Hepatocyte (in vitro differentiated cells): ENCODE results near the gene SLC52A1. TPM values are rescaled to one million over a fixed set of nuclear protein-coding genes. Genes with fewer than 3 reads are reported as not detected.

Experiments used
- DNase-seq: peaks from one replicate; pipeline ENCODE4 v3.0.0-alpha.2; 2016; ENCODE audit warnings: low spot score
- H2AFZ ChIP-seq: fragments of 200-600 bp; sonication (generic); 2 replicates; pipeline ENCODE4 v1.6.0; 2016; ENCODE audit warnings: antibody characterized with exemption, mild to moderate bottlenecking
- H3K27ac ChIP-seq: fragments of 200-600 bp; sonication (generic); 2 replicates; pipeline ENCODE4 v1.5.1; 2016; ENCODE audit warnings: mild to moderate bottlenecking
- H3K27me3 ChIP-seq: fragments of 200-600 bp; sonication (generic); 2 replicates; pipeline ENCODE4 v1.6.1; 2016
- H3K36me3 ChIP-seq: fragments of 200-600 bp; sonication (generic); replicated peaks from 2 replicates; pipeline ENCODE4 v1.5.1; 2016; ENCODE audit warnings: low read depth; ENCODE audit not compliant: insufficient read depth
- H3K4me1 ChIP-seq: fragments of 200-600 bp; sonication (generic); 2 replicates; pipeline ENCODE4 v1.5.1; 2016; ENCODE audit warnings: mild to moderate bottlenecking, moderate library complexity; ENCODE audit not compliant: insufficient read depth
- H3K4me2 ChIP-seq: fragments of 200-600 bp; sonication (generic); 2 replicates; pipeline ENCODE4 v1.6.0; 2016
- H3K4me3 ChIP-seq: fragments of 200-600 bp; sonication (generic); 2 replicates; pipeline ENCODE4 v1.5.1; 2016; ENCODE audit warnings: mild to moderate bottlenecking
- H3K79me2 ChIP-seq: fragments of 200-600 bp; sonication (generic); 2 replicates; pipeline ENCODE4 v1.6.0; 2017; ENCODE audit warnings: mild to moderate bottlenecking
- H3K9me2 ChIP-seq: fragments of 200-600 bp; sonication (generic); replicated peaks from 2 replicates; pipeline ENCODE4 v1.6.0; 2017; ENCODE audit warnings: mild to moderate bottlenecking; ENCODE audit not compliant: insufficient read depth
- H3K9me3 ChIP-seq: fragments of 200-600 bp; sonication (generic); 2 replicates; pipeline ENCODE4 v1.5.1; 2016; ENCODE audit warnings: low read depth, mild to moderate bottlenecking
- H4K20me1 ChIP-seq: fragments of 200-600 bp; sonication (generic); 2 replicates; pipeline ENCODE4 v1.6.0; 2016; ENCODE audit warnings: mild to moderate bottlenecking; ENCODE audit not compliant: insufficient read depth, poor library complexity, severe bottlenecking
- EZH2 ChIP-seq: fragments of 200-600 bp; sonication (generic); IDR thresholded peaks from 2 replicates; pipeline ENCODE4 v1.6.1; 2016; ENCODE audit warnings: antibody characterized with exemption, mild to moderate bottlenecking, borderline replicate concordance
- EZH2phosphoT487 ChIP-seq: fragments of 200-600 bp; sonication (generic); IDR thresholded peaks from one replicate; pipeline ENCODE4 v1.6.1; 2018; ENCODE audit warnings: antibody characterized with exemption, mild to moderate bottlenecking, low read depth, moderate library complexity; ENCODE audit not compliant: unreplicated experiment, severe bottlenecking
- WGBS: methylation state at CpG from one replicate; pipeline ENCODE4 v1.1.6; 2016; ENCODE audit warnings: low lambda C conversion rate; ENCODE audit errors: missing lambda C conversion rate; 5-methylcytosine and 5-hydroxymethylcytosine counted together
- polyA plus RNA-seq: library from polyadenylated mRNA; unstranded; fragments of >200 nt; fragmentation: Nextera tagmentation; extraction: Ambion mirVana; gene quantifications from 2 replicates; pipeline ENCODE4 v1.2.1, GENCODE V29; 2016
- total RNA-seq: library from RNA; depleted of rRNA; stranded (reverse); fragments of >200 nt; gene quantifications from 2 replicates; pipeline ENCODE4 v1.2.3, GENCODE V29; 2014
- TF ChIP-seq, protein P1 (sequence below): fragments of 200-600 bp; sonication (generic); IDR thresholded peaks from 2 replicates; pipeline ENCODE4 v1.5.1; 2016; ENCODE audit warnings: antibody characterized with exemption, mild to moderate bottlenecking; ENCODE audit not compliant: poor library complexity

The SLC52A1 gene
- total and polyA plus RNA-seq, 2 experiments from 2014 or later = 0.13 TPM; not detected in 1

DNA sequence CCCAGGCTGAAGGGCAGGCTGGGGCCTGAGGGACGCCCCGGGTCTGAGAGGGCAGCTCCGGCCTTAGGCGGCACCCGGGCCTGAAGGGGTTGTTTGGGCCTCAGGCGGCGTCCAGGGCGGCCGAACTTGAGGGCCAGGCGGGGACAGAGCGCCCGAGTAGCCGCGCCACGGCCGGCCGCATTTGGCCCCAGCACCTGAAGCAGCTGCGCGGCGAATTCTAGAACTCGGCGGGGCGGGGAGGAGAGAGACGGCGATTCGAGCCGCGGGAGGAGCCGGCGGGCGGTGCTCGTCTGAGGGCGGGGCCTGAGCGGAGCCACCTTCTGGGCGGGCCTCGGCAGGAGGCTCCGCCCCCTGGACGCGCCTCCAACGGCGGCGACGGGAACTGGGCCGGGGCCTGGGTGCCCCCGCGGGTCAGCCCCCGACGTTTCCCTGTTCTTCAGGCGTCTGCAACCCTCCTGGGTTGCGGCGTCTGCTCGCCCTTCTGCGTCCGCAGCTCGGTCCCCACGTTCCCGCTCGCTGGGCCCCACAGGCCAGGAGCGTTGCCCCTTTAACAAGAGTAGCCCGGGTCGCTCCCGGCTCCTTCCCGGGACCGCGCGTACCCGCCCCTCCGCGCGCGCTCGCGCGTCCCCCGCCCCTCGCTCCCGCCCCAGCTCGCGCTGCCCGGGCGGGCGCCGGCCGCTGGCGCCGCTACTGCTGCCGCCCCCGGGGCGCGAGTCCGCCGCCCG is 37.8 kb downstream of the SLC52A1 start, which contains the start of the genes INCA1 and KIF1C:
TSS of gene INCA1 (minus strand) at position 221 of the 725 bp plus-strand sequence. CDS start 3,085 bp downstream, outside the sequence.
TSS of gene KIF1C (plus strand) at position 649 of the 725 bp plus-strand sequence. CDS start 2,297 bp downstream, outside the sequence.
- TF ChIP-seq EZH2phosphoT487 (no peak), EZH2 (no peak)
- TF ChIP-seq, protein P1, sequence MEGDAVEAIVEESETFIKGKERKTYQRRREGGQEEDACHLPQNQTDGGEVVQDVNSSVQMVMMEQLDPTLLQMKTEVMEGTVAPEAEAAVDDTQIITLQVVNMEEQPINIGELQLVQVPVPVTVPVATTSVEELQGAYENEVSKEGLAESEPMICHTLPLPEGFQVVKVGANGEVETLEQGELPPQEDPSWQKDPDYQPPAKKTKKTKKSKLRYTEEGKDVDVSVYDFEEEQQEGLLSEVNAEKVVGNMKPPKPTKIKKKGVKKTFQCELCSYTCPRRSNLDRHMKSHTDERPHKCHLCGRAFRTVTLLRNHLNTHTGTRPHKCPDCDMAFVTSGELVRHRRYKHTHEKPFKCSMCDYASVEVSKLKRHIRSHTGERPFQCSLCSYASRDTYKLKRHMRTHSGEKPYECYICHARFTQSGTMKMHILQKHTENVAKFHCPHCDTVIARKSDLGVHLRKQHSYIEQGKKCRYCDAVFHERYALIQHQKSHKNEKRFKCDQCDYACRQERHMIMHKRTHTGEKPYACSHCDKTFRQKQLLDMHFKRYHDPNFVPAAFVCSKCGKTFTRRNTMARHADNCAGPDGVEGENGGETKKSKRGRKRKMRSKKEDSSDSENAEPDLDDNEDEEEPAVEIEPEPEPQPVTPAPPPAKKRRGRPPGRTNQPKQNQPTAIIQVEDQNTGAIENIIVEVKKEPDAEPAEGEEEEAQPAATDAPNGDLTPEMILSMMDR = no peak
- Histone ChIP-seq H2AFZ (peak within 1 kb of the TSS; percentile 72), H3K79me2 (peaks cover 28% of the 10 kb centered on the region), H3K36me3 (no peaks in the 10 kb centered on the region), H3K4me2 (peak within 1 kb of the TSS; percentile 94), H3K9me3 (no peaks in the 10 kb centered on the region), H3K27me3 (no peaks in the 10 kb centered on the region), H3K9me2 (no peaks in the 10 kb centered on the region), H3K27ac (peak within 1 kb of the TSS; percentile 87), H3K4me1 (peaks cover 18% of the 10 kb centered on the region), H3K4me3 (peak within 1 kb of the TSS; percentile 98), H4K20me1 (peaks cover 12% of the 10 kb centered on the region)
- 0% methylated on average over 24 of the region's 93 CpGs for WGBS
- DNase-seq = peak; percentile 98

DNA sequence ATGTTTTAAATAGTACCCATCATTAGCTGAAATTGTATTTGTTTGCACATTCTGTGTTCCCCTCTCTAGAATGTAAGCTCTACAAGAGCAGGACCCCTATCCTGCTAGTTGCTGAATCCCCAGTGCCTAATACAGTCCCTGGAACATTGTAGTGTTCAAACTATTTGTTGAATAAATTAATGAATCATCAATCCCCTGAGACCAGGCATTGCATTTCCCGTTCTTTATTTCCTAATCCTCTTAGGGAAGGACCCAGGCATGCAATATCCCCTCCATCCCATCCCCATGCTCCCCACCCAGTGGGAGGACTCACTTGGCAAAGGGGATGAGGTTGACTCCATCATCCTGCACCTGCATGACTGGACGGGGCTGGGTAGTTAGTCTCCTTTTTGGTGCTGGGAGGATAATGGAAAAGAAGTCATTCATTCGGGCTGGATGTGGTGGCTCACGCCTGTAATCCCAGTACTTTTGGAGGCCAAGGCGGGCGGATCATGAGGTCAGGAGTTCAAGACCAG is 41.1 kb downstream of the SLC52A1 start:
- no peak for DNase-seq
- TF ChIP-seq, protein P1 = no peak
- H3K9me3 ChIP-seq = no peaks in the 10 kb centered on the region
- no peaks in the 10 kb centered on the region for H3K36me3 ChIP-seq
- no peak overlapping the region for H2AFZ ChIP-seq
- peaks cover 5% of the 10 kb centered on the region for H3K4me1 ChIP-seq
- H3K27me3 ChIP-seq = no peaks in the 10 kb centered on the region
- no peak overlapping the region for H3K27ac ChIP-seq
- H3K4me2 ChIP-seq = no peak overlapping the region
- peaks cover 11% of the 10 kb centered on the region for H3K79me2 ChIP-seq
- 86% methylated on average over 6 of the region's 6 CpGs for WGBS
- H3K9me2 ChIP-seq = no peaks in the 10 kb centered on the region
- H4K20me1 ChIP-seq = no peaks in the 10 kb centered on the region
- no peak overlapping the region for H3K4me3 ChIP-seq

DNA sequence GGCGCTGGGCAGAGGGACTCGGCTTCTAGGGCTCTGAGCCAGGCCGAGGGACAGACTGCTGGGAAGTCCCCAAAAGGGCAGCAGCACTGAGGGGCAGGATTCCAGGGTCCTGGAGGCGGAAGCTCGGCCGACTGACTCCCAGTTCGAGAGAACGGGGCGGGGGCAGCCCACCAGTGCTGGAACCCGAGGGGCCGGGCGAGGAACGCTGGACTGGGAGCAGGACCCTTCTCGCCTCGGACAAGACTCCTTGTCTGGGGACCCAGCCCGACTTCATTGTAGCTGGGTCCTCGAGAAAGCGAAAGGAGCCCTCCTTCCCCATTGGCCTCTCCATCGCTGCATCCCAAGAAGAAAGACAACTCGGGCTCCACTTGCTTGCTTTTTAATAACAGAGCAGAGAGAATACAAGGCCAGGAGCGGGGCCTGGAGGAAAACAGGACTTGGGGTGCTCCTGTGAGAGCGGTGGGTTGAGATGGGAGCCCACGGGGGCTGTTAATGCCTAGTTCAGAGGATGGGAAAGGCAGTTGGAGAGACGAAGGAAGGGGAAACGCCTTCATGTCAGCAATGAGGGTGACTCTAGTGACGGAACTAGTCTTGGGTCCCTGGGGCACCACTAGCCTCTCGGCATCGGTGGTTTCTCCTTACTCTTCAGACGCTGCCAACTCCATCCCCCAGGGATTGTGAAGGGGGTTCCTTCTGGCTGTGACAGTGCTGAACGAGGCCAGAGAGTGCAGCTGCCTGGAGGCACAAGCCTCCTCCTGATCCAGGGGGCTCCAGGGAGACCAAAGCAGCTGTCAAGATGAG is 47.3 kb downstream of the SLC52A1 start:
- no peaks in the 10 kb centered on the region for H4K20me1 ChIP-seq
- peak overlapping the region; percentile 92 for H3K4me2 ChIP-seq
- H2AFZ ChIP-seq = peak overlapping the region; percentile 81
- TF ChIP-seq, protein P1 = no peak
- TF ChIP-seq EZH2phosphoT487 (no peak), EZH2 (no peak)
- 24% methylated on average over 28 of the region's 30 CpGs for WGBS
- H3K4me3 ChIP-seq = peak overlapping the region; percentile 73
- H3K36me3 ChIP-seq = no peaks in the 10 kb centered on the region
- H3K9me2 ChIP-seq = no peaks in the 10 kb centered on the region
- H3K79me2 ChIP-seq = peaks cover 12% of the 10 kb centered on the region
- no peaks in the 10 kb centered on the region for H3K9me3 ChIP-seq
- peak overlapping the region; percentile 84 for H3K27ac ChIP-seq
- no peaks in the 10 kb centered on the region for H3K27me3 ChIP-seq
- peaks cover 10% of the 10 kb centered on the region for H3K4me1 ChIP-seq
- no peak for DNase-seq
